Activated naive CD8-positive, alpha-beta T cell treated with anti-CD3 and anti-CD28 coated beads, Interleukin-2, amount 50 U/mL, for 16 hours (primary cell): Measurements from ENCODE around the gene RAP1GDS1.

Source experiments
- DNase-seq: peaks from one replicate; pipeline ENCODE4 v3.0.0-alpha.2; 2020; ENCODE audit warnings: low read depth, low spot score

The RAP1GDS1 gene, protein sequence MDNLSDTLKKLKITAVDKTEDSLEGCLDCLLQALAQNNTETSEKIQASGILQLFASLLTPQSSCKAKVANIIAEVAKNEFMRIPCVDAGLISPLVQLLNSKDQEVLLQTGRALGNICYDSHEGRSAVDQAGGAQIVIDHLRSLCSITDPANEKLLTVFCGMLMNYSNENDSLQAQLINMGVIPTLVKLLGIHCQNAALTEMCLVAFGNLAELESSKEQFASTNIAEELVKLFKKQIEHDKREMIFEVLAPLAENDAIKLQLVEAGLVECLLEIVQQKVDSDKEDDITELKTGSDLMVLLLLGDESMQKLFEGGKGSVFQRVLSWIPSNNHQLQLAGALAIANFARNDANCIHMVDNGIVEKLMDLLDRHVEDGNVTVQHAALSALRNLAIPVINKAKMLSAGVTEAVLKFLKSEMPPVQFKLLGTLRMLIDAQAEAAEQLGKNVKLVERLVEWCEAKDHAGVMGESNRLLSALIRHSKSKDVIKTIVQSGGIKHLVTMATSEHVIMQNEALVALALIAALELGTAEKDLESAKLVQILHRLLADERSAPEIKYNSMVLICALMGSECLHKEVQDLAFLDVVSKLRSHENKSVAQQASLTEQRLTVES

DNA sequence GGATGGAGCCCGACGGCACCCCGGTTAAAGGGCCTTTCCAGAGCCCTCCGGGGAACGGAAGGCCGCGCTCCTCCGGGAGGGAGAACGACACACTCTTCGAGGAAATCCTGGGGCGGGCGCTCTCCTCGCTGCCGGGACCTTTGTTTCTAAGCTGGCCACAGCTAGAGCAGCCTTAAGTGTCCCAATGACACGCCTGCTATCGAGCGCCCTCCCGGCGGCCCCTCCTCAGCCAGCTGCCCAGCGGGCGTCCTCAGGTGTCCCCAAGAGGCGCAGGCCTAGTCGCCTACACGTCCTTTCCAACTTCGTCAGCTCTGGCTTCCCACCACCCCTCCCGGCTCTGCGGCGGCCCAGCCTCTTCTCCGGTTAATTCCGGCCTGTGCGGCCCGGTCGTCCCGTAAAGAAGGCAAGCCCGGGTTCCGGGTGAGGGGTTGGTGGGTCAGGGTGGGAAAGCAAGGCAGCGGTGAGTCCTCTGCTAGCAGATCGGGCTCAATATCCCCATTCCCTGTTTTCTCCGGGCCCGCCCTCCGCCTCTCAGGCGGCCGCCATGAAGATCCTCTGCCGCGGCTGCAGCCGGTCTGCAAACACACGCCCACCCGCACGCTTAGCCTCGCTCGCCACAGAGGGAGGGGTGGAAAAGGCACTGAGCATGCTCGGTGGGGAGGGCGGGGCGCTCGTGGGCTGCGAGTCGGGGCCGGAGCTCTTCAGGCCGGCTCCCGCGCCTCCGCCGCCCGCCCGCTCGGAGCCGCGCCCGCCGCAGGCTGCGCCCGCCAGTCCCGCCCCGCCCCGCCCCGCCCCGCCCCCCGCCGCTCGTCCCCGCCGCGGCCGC, at the start of gene RAP1GDS1:
RAP1GDS1 (plus strand) TSS at position 806 of the 826 bp plus-strand sequence. CDS start 182 bp downstream, outside the sequence.
- DNase-seq = peak; percentile 86

DNA sequence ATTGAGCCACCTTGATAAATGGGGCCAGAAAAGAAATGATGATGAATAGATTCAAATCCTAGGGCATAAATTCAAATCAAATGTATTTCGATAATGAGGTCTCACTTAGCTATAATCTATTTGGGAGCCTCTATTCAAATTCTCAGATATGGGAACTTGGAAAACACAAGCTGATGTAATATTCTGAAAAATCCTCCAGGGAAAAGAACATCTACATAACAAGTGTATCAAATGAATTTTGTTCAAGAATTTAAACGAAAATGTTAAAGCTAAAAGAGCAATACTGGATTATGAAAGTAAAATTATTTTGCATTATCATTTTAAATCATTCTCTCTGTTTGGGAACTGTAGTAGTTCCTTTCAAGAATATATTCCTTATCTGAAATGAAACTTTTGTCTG, 38.9 kb upstream of the RAP1GDS1 start:
- DNase-seq = no peak

DNA sequence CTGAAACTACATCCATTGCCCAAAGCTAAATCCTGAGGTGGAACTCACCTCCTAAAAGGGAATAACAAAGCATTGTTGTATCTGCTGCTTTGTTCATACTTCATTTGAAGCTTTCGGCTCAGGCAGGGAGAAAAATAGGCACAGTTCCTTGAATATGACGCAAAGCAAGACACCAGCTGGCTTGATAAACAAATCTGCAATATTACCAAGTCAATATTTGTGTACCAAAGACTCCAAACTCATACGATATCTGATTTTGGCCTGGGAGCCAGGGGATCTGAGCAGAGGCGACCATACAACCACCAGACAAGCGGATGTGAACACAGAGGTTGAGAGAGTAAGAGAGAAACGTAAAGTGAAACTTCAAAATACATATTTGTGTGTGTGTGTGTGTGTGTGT, 34.8 kb upstream of the RAP1GDS1 start:
- DNase-seq = no peak

DNA sequence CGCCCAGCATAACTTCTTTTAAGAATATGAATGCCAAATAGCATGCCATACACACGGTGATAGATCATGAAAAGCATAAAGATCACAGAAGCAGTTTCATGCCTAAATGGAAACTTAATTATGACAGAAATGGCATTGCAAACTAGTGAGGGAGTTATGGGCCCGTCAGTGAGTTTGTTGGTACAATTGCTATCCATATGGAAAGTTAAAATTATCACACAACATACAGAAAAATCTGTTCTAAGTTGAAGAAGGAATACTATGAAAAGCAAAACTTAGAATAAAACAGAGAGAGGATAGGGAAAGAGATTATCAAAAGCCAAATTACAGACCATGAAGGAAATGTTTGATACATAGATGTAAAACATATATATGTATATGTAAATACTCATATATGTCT, 30.2 kb upstream of the RAP1GDS1 start:
- DNase-seq = no peak

DNA sequence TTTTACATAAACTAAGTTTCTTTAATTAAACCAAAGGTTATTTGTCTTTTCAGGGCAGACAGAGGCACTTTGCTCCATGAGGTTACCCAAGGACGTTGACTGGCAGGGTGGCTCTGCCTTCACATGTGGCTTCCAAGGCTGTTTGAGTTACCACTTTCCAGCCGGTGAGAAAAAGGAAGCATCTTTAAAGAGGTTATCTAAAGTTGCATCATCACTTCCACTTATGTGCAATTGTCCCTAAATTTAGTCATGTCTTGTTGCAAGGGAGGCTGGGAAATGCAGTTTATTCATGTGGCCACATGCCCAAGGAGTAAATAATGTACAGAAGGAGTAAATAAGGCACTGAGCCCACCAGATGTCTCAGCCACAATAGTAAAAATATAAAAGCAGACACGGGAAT, 29.0 kb upstream of the RAP1GDS1 start:
- no peak for DNase-seq

DNA sequence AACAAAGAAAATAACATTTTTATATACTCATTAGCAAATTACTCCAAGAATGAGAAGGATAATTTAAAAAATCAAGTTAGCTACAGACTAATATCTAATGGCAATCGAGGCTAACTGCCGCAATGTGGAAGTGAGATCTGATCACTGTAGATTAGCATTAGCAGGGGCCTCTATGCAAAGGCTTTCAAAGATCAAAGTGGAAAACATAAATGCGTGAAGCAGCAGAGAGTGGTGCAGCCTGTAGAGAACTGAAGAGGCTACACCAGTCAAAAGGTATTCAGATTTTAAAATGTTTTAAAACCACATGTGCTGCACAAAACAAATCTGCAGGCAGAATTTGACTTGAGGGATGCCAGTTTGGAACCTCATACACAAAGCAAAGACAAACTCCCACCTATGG, 24.0 kb upstream of the RAP1GDS1 start:
- DNase-seq = no peak

DNA sequence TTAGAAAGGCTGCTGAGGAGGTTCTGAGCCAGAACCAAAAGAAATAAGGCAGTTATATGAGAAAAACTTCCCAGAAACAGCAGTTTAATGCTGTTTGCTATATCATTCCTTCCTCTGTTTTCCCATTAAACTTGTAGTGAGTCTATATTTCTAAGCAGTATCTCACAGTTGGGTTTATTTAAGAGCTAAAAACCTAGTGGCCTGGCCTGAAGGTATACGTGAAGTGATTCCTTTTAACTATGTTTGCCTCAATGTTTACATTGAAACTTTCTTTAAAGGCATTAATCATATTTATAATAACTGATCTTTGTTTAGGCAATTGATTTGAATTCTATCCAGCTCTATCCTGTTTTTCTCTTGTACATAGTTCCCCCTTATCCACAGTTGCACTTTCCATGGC, 19.1 kb upstream of the RAP1GDS1 start:
- DNase-seq = no peak

DNA sequence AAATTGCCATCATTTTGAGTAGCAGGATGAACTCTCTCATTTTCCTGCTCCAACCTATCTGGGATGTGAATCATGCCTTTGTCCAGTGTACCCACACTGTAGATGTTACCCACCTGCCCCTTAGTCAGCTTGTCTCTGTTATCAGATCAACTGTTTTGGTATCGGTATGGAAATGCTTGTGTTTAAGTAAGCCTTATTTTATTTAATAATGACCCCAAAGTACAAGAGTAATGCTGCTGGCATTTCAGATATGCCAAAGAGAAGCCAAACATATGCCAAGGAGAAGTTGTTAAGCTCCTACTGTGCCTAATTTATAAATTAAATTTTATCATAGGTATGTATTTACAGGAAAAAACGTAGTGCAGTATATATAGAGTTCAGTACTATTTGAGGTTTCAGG, 18.6 kb upstream of the RAP1GDS1 start:
- DNase-seq = no peak

DNA sequence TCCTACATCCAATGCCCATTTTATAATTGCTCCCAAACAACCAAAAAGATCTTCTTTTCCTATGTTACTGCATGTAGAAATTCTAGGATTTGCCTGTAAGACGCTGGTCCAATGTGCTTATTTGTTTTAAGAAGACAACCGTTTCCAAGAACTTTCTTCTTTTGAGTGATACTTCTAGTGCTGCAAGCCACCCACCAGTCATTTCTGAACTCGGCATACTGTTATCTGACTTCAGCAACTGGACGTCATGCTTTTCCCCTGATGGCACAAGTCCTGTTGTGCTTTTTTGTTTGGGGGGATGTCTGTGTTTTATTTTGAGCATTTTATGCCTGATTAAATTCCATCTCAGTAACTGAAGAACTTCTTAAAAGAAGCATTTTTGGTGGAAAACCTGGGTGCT, 16.0 kb upstream of the RAP1GDS1 start:
- DNase-seq = no peak

DNA sequence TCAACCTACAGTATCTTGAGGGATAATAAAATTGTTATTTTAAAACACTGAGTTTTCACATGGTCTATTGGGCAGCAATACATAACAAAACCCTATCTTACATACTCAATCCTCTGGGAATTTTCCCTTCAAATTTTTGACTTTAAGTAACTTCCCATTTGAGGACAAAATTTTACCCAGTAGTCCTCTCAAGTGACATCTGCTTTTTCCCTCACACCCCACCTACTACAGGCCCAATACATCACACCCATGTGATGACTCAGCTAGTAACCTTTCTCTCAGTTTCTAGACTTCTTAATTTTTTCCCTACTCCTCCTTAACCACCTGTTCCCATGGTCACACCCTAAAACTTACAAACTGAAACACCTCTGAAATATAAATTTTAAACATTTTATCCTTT, 12.2 kb upstream of the RAP1GDS1 start:
- DNase-seq = no peak

DNA sequence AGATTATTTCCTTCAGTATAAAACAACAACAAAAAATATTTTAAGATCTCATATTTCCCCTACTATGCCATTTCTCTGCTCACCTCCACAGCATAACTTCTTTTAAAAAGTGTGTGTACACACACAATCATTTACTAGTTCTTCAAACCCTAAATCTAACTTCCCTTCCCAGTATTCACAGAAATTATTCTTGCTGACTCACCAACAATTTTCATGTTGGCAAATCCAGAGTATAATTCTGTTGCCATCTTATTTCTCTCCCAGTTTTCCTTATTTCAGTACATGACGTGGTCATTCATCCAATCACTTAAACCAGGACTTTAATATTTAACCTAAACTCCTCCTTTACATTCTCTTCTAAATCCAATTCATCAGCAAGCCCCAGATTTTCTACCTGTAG, 11.4 kb upstream of the RAP1GDS1 start:
- DNase-seq = no peak

DNA sequence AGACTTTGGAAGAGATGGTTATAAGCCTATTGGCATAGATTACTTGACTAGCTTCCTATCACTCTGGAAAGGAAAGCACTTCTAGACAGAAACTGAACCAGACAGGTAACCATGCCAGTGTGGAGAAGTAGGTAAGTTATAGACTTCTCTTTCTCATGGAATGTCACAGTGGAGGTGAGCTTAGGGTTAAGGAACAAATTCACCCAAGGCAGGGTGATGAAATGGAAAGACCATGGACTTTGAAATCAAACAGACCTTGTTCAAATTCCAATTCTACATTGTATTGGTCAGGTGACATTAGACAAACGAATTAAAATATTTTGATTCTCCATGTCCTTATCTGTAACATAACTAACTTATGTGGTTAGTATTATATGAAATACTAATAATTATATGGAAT, 7.7 kb upstream of the RAP1GDS1 start:
- DNase-seq = no peak

DNA sequence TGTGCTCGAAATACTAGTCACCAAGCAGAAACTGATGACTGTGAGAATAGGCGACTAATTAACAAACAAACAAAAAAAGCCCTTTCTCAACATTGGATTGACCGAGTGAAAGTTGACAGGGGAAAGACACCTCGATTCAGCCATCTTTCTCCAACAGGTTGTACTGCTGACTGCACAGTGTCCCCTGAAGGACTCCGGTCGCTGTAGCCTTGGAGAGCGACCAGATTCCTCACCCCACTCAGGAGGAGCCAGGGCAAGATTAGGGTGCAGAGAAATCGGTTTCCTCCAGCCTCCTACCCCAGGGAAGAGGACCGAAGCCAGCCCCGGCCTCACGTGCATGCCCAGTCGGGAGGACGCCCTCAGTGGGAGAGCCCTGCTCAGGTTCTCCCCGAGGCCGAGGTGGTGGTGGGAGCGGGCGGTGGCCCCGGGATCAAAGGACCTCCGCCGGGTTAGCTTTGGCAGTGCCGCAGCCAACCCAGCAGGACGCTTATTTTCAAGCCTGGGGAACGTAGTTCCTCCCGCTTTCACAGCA, 1.1 kb upstream of the RAP1GDS1 start:
- DNase-seq = no peak

DNA sequence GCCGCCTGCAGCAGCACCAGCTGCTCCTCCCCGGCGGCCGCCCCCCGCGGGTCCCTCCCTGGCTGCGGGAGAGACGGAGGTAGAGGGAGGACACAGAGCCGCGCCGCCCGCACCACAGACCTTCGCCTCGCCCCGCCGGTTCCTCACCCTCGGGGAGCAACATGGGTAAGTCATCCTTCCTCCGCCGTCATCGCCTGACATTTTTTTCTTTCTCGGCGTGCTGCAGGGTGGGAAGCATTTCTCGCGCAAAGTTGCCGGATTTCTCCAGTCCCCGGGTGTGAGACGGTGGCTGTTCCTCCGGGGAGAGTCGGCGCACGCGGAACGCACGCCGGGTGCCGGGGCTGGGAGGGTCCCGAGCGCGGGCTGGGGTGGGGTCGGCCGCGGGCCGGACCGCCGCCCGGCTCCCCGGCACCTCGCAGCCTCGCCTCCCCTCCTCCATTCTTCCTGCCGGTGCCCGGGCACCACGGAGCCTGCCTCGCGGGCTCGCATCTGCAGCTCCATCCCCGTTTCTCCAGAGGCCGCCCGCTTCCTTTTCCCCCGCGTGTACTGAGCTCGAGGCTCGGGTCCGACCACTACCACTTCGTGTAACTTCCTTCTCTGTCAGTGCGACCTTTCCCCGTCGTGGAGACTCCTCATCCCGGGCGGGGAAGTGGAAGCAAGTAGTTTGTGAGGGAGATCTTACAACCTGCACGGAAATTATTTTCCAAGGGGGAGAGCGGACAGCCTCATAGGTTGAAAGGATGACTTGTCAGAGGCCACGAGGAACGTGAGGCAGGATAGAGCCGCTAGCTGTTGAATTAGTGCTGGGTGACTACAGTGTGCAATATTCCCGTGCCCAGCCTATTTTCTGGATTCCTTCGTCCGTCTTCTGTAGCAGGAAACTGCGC, 464 bp downstream of the RAP1GDS1 start:
- DNase-seq = peak; percentile 27

DNA sequence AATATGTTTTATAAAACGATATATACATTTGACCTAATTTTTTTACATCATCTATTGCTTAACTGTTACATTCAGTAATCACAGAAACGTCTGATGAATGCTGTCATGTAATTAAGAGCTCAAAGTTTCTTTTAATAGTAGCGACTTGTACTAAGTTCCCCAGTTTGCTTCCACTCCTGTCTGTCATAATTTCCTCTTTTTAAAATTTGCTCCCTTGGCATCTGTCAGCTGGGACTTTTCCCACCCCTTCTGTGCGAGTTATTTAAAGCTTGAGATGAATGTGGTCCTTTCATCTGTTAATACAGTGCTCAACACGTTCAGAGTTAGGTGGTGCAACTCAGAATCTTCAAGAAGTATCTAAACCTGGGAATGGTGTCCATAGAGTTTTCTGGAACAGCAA, 1.2 kb downstream of the RAP1GDS1 start:
- DNase-seq = no peak

DNA sequence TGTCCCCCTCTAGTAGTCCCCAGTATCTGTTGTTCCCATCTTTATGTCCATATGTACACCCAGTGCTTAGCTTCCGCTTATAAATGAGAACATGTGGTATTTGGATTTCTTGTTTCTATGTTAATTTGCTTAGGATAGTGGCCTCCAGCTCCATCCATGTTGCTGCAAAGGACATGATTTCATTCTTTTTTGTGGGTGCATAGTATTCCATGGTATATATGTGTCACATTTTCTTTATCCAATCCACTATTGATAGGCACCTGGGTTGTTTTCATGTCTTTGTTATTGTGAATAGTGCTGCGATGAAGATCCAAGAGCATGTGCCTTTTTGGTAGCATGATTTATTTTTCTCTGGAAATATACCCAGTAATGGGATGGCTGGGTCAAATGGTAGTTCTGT, 6.3 kb downstream of the RAP1GDS1 start:
- DNase-seq = no peak

DNA sequence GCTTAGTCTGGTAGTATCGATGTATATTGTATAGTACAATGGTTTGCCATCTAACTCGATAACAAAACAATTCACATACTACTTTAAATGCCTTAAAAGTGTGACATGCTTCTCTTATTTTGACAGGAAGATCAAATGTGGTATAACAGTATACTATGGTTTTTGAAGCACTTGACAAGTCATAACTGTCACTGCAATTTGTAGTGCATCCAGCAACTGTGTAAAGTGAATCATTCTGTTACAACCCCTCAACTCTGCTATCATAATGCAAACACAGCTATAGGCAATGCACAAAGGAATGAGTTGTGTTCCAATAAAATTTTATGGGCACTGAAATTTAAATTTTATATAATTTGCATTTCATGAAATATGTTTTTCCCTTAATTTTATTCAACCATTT, 14.0 kb downstream of the RAP1GDS1 start:
- DNase-seq = no peak

DNA sequence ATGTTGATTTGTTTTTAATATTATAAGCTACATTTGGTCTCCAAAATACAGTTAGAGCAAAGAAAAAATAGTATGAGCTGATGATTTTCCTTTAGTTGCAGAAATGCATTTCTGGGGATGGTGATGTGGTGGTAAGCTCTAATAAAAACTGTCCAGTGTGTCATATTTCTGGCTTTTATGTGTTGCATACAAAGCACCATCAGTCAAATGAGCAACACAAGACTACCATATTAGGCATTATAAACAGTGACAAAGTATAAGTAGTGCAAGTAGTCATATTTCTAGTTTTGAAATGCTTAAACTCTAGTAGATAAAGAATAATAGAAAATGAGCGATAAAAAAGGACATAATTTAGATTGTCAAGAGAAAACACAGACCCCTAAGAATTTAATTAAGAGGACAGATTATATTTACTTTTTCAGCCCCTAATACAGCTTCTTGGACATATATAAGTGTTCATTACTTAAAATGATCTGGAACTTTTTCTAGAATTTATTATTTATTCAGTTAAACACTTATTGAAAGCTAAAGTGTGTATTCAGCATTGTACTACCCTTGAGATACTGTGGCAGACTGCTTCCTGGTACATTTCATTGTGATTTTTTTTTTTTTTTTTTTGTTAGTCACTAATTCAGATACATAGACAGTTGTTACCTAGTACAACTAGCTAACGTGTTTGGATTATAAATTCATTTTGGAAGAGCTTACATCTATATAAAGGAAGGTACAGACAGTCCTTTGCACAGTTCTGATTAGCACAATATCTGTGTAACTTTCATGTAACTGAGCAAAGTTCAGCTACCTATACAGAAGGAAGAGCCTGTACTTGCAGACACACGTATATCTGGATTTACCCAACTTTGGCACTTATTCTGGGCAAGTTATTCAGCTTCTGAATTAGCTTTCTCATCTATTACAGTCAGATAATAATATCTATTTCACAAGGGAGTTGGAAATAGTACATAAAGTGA, 22.3 kb downstream of the RAP1GDS1 start:
- no peak for DNase-seq

DNA sequence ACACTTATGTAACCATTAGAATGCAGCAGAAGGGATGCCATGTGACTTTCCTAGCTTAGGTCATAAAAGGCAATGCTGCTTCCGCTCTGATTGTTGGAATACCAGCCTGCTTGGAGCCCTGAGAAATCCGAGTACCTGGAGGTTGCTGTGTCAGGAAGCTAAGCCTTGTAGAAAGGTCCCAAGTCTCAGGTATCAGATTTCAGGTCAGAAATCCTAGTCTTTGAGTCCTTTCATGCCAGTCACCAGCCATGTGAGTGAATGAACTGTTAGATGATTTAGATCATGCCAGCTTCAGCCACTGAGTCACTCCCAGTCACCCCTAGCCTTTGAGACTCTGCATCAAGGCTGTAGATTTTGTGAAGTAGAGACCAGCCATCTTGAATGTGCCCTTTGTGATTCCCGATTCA, 23.5 kb downstream of the RAP1GDS1 start:
- DNase-seq = no peak

DNA sequence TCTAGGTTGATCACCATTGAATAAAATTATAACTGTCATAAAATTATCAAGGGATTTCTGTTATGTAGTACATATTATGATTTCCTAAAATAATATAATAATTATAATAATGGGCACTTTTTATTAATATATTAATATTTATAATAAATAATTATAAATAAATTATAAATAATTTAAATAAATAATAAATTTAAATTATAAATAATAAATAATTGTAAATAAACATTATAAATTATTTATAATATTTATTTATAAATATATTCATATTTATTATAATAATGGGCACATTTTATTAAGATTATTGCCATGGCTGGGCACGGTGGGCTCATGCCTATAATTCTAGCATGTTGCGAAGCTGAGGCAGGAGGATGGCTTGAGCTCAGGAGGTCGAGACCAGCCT, 24.5 kb downstream of the RAP1GDS1 start:
- DNase-seq = no peak
